GM12873 (cell line): ENCODE results near the gene ZNF24.

Experiments
- TF ChIP-seq, protein P1 (sequence below): IDR thresholded peaks from 2 replicates; pipeline ENCODE4 v1.5.1; 2012; ENCODE audit warnings: low read depth, mild to moderate bottlenecking, moderate library complexity, low read length, control low read depth; ENCODE audit not compliant: insufficient read depth; ENCODE audit errors: missing control alignments

The ZNF24 gene

DNA sequence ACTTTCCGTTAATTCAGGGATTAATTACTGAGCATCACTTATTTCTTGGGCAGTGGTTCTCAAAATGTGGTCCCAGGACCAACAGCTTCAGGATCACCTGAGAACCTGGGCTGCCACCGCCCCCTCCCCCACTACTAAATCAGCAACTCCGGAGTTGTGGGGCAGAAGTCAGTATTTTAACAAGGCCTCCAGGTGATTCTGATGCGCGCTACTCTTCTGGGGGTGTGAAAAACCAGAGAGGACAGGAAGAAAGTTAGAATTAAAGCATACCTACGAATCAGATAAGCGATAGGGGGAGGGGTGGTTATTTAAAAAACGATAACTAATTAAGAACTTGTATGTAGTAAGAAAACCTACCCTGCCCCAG, 54.5 kb downstream of the ZNF24 start:
- TF ChIP-seq, protein P1, sequence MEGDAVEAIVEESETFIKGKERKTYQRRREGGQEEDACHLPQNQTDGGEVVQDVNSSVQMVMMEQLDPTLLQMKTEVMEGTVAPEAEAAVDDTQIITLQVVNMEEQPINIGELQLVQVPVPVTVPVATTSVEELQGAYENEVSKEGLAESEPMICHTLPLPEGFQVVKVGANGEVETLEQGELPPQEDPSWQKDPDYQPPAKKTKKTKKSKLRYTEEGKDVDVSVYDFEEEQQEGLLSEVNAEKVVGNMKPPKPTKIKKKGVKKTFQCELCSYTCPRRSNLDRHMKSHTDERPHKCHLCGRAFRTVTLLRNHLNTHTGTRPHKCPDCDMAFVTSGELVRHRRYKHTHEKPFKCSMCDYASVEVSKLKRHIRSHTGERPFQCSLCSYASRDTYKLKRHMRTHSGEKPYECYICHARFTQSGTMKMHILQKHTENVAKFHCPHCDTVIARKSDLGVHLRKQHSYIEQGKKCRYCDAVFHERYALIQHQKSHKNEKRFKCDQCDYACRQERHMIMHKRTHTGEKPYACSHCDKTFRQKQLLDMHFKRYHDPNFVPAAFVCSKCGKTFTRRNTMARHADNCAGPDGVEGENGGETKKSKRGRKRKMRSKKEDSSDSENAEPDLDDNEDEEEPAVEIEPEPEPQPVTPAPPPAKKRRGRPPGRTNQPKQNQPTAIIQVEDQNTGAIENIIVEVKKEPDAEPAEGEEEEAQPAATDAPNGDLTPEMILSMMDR: no peak

DNA sequence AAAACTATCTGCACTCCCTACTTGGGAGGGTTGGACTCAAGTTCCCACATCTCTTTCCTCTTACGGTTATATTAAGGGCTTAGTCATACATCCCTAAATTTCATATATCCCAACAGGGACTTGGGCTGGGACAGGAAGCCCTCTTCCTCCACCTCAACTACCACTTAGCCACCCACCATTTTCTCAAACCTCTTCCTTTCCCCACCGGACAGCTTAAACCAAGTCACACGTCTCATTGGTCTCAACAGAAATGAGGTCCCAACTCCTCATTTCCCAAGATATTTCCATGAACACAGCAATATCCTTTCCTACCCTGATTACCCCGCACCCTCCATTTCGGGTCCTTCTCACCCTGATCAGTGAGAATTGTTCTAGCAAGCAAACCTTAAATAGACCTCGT, 54.9 kb downstream of the ZNF24 start:
- TF ChIP-seq, protein P1: no peak

DNA sequence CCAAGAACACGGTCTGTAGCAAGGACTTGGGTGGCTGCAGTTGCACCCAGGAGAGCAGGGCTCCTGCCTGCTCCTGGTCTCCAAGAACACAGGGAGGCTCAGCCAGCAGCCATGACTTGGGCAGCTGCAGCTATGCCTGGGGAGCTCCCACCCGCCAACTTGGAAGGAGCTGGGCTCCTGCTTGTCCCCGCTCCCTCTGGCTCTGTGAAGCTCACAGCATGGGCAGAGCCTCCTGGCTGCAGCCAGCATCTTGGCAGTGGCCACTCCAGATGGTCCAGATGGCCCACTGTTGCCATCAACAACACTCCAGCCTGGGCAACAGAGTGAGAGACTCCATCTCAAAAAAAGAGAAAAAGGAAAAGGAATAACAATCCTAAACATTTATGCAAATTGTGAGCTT, 59.4 kb downstream of the ZNF24 start:
- TF ChIP-seq, protein P1: no peak

DNA sequence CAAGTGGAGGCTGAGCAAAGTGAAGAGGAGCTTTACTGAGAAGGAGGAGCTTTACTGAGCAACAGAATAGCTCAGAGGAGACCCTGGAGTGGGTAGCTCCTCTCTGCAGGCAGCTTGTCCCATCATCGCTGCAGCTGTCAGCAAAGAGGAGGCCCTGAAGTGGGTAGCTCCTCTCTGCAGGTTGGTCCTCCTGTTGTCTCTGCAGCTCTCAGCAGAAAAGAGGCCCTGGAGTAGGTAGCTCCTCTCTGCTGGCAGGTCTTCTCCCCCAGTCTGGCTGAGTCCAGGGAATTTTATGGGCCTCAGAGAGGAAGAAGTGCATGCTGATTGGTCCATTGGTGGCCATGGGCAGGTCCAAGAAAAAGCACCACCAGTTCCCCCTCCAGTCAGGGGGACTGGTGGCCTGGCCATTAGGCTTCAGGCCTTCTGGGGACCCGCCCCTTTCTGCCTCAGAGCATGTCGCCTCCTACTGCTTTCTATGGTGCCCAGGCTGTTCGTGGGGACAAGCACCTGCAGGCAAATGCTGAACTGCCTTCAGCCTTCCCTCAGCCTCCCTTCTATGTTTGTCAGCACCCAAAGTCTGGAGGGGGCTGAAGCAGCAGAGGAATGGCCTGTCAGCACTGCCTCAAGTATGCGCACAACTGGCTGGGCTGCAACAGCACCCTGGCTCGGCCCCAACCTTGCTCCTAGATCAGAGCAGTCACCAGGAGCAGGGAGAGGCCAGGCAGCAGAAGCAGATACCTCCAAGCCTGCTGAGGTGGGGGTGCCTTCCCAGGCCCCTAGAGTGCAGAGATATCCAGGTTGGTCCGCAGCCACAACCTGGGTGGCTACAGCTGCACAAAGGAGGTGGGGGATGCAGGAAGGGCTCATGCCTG, 60.1 kb downstream of the ZNF24 start:
- TF ChIP-seq, protein P1: no peak

DNA sequence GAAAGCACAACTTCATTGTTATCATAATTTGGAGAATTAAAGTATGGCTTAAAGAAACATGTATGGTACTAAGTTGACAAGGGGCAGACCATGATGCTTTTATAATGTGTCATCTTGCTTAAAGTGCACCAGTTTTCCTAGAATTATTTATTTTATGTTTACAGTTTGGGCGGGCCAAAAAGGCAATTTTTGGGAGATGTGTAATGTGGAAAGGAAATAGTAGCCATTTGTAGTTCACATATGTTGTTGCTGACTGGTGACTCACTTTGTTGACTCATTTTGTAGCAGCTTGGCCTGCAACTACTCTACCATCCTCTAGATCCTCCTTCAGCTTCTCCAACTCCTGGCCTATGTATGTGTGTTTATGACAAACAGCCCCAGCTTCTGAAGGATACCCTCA, 61.9 kb downstream of the ZNF24 start:
- TF ChIP-seq, protein P1: no peak
